HG02852 (cell line): Measurements from ENCODE around the gene TERT.
A peak's percentile ranks its signal among the peaks of the same experiment; 100 is the strongest.

Experiments used
- ATAC-seq: cut with Tn5 transposase; IDR thresholded peaks from one replicate; pipeline ENCODE4 v1.9.1; 2021; ENCODE audit warnings: mild to moderate bottlenecking, moderate library complexity; ENCODE audit not compliant: unreplicated experiment

Gene TERT

GRCh38 chr5:1319436-1320256, 24.8 kb upstream of the TERT start:
- no peak for ATAC-seq

GRCh38 chr5:1318659-1319251, 23.9 kb upstream of the TERT start:
- ATAC-seq, result no peak

GRCh38 chr5:1317921-1318565, 23.2 kb upstream of the TERT start:
- ATAC-seq, result no peak

GRCh38 chr5:1316588-1317340, 21.9 kb upstream of the TERT start:
- no peak for ATAC-seq

GRCh38 chr5:1315709-1316587, 21.1 kb upstream of the TERT start:
- ATAC-seq, result peak; percentile 54

- no peak for ATAC-seq
Observed at GRCh38 chr5:1315018-1315708, 20.3 kb upstream of the TERT start.

- ATAC-seq, result no peak
Observed at GRCh38 chr5:1314564-1314982, 19.7 kb upstream of the TERT start.

- peak; percentile 71 for ATAC-seq
Observed at GRCh38 chr5:1312993-1313833, 18.3 kb upstream of the TERT start.

- no peak for ATAC-seq
Observed at GRCh38 chr5:1312206-1312605, 17.3 kb upstream of the TERT start.

GRCh38 chr5:1311439-1312055, 16.7 kb upstream of the TERT start:
- no peak for ATAC-seq

- ATAC-seq, result no peak
Observed at GRCh38 chr5:1310118-1310517, 15.2 kb upstream of the TERT start.

- no peak for ATAC-seq
Observed at GRCh38 chr5:1304033-1304432, 9.2 kb upstream of the TERT start.

- no peak for ATAC-seq
Observed at GRCh38 chr5:1302258-1302657, 7.4 kb upstream of the TERT start.

- no peak for ATAC-seq
Observed at GRCh38 chr5:1300581-1301083, 5.8 kb upstream of the TERT start.

GRCh38 chr5:1299961-1300360, 5.1 kb upstream of the TERT start:
- ATAC-seq, result no peak

- ATAC-seq, result no peak
Observed at GRCh38 chr5:1299511-1299850, 4.6 kb upstream of the TERT start.

- no peak for ATAC-seq
Observed at GRCh38 chr5:1298723-1299510, 4.0 kb upstream of the TERT start.
